Measurements from ENCODE around the gene CBARP. TPM values are rescaled to one million over a fixed set of nuclear protein-coding genes. Genes with fewer than 3 reads are reported as not detected.

Gene CBARP
- total RNA-seq, 2 donors from 2014 or later: 21.5 to 28.5 TPM

- Histone ChIP-seq H3K36me3 (ENCODE audit: control insufficient read depth, insufficient read depth, low read length) (peaks cover 50% of the 10 kb centered on the region), H3K27me3 (ENCODE audit: control insufficient read depth, insufficient read depth, low read length, poor library complexity, severe bottlenecking) (no peaks in the 10 kb centered on the region), H3K4me3 (ENCODE audit: low read length) (no peak overlapping the region), H3K9ac (ENCODE audit: extremely low read depth, low read length, poor library complexity, severe bottlenecking) (no peak overlapping the region), H3K27ac (ENCODE audit: low read depth, low read length) (peak overlapping the region; percentile 21), H3K4me1 (ENCODE audit: control insufficient read depth, insufficient read depth, low read length) (peaks cover 20% of the 10 kb centered on the region), H3K9me3 (ENCODE audit: control insufficient read depth, low read length) (no peaks in the 10 kb centered on the region)
- H3K27ac Mint-ChIP-seq: peak overlapping the region; percentile 90
- no peaks in the 10 kb centered on the region for H3K27me3 Mint-ChIP-seq (ENCODE audit: insufficient read depth)
- TF ChIP-seq, protein P1, sequence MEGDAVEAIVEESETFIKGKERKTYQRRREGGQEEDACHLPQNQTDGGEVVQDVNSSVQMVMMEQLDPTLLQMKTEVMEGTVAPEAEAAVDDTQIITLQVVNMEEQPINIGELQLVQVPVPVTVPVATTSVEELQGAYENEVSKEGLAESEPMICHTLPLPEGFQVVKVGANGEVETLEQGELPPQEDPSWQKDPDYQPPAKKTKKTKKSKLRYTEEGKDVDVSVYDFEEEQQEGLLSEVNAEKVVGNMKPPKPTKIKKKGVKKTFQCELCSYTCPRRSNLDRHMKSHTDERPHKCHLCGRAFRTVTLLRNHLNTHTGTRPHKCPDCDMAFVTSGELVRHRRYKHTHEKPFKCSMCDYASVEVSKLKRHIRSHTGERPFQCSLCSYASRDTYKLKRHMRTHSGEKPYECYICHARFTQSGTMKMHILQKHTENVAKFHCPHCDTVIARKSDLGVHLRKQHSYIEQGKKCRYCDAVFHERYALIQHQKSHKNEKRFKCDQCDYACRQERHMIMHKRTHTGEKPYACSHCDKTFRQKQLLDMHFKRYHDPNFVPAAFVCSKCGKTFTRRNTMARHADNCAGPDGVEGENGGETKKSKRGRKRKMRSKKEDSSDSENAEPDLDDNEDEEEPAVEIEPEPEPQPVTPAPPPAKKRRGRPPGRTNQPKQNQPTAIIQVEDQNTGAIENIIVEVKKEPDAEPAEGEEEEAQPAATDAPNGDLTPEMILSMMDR (conservative IDR thresholded peaks at IDR 0.05): no peak
- DNase-seq: no peak
- H3K9me3 Mint-ChIP-seq: no peaks in the 10 kb centered on the region
- peaks cover 44% of the 10 kb centered on the region for H3K36me3 Mint-ChIP-seq (ENCODE audit: low read depth)
- peaks cover 31% of the 10 kb centered on the region for H3K4me1 Mint-ChIP-seq
- no peak overlapping the region for H3K4me3 Mint-ChIP-seq
- 87% methylated on average over 8 of the region's 8 CpGs; no CpG with 5 or more reads in 1 of the 2 experiments for WGBS, 2 experiments (ENCODE audit: insufficient coverage in 1 of 2, insufficient read length in 1 of 2)
Measured at GRCh38 chr19:1258163-1258492, 20.3 kb upstream of the CBARP start.

DNA sequence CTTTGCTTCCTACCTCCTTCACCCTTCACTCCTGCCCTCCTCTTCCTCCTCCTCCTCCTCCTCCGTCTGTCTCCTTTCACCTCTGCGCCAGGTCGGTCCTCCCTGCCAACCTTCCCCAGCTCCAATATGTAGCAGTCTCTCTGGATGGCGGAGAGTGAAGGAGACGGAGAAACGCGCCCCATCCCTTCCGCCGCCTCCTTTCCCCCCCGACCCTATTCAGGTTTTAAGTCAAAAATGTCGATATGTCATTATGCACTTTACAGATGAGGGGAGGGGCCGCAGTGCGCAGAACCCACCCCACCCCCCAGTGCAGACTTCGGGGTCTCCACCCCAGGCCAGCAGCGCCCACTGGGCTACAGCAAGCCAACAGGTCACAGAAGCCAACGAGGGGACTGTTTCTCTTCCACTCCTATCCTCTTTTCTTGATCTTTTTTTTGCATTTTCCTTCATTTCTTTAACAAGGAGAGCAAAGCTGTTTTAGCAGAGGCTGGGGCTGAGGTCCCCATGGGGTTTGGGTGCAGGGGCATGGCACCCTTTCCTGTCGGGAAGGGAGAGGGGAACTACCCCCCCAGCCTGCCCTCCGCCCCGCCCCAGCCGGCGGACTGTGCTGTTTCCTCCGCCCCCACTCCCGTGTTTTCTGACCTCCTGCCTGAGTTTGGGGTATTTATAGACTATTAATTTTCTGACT, 19.8 kb upstream of the CBARP start:
- Histone ChIP-seq H3K4me1 (ENCODE audit: control insufficient read depth, insufficient read depth, low read length) (peaks cover 17% of the 10 kb centered on the region), H3K27ac (ENCODE audit: low read depth, low read length) (peak overlapping the region; percentile 21), H3K9ac (ENCODE audit: extremely low read depth, low read length, poor library complexity, severe bottlenecking) (no peak overlapping the region), H3K4me3 (ENCODE audit: low read length) (no peak overlapping the region), H3K27me3 (ENCODE audit: control insufficient read depth, insufficient read depth, low read length, poor library complexity, severe bottlenecking) (no peaks in the 10 kb centered on the region), H3K36me3 (ENCODE audit: control insufficient read depth, insufficient read depth, low read length) (peaks cover 50% of the 10 kb centered on the region), H3K9me3 (ENCODE audit: control insufficient read depth, low read length) (no peaks in the 10 kb centered on the region)
- Mint-ChIP-seq H3K9me3 (no peaks in the 10 kb centered on the region), H3K27me3 (ENCODE audit: insufficient read depth) (no peaks in the 10 kb centered on the region), H3K36me3 (ENCODE audit: low read depth) (peaks cover 44% of the 10 kb centered on the region), H3K4me1 (peaks cover 30% of the 10 kb centered on the region), H3K27ac (peak overlapping the region; percentile 90), H3K4me3 (no peak overlapping the region)
- 83 to 87% methylated on average over 13 to 23 of the region's 23 CpGs for WGBS, 2 experiments (ENCODE audit: insufficient coverage in 1 of 2, insufficient read length in 1 of 2)
- TF ChIP-seq, protein P1 (conservative IDR thresholded peaks at IDR 0.05): no peak
- DNase-seq: no peak

DNA sequence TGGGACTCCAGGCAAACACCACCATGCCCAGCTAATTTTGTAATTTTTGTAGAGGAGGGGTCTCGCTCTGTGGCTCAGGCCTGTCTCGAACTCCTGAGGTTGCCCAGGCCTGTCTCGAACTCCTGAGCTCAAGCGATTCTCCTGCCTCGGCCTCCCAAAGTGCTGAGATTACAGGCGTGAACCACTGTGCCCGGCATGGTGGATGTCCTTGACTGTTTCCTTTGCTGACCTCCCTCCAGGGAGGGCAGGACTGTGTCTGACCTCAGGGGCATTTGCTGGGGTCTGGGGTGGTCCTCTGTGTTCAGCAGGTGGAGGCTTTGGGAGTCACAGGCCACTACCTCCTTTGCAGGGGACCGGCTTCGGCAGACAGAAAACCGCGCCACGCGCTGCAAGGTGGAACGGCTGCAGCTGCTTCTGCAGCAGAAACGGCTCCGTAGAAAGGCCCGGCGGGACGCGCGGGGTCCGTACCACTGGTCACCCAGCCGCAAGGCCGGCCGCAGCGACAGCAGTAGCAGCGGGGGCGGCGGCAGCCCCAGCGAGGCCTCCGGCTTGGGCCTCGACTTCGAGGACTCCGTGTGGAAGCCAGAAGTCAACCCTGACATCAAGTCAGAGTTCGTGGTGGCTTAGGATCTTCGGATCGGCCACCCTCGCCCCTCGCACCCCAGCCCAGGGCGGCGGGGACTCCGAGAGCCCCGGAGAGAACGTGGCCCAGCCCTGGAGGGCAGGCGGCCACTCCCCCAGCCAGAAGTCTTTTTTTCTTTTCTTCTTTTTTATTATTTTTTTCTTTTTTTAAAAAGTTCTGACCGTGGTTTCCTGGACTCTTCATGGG, 19.1 kb upstream of the CBARP start:
- no peak for DNase-seq
- H3K9me3 ChIP-seq (ENCODE audit: control insufficient read depth, low read length): no peaks in the 10 kb centered on the region
- H3K9ac ChIP-seq (ENCODE audit: extremely low read depth, low read length, poor library complexity, severe bottlenecking): no peak overlapping the region
- Mint-ChIP-seq H3K27ac (no peak overlapping the region), H3K27me3 (ENCODE audit: insufficient read depth) (no peaks in the 10 kb centered on the region), H3K4me3 (no peak overlapping the region), H3K9me3 (no peaks in the 10 kb centered on the region), H3K4me1 (peaks cover 26% of the 10 kb centered on the region), H3K36me3 (ENCODE audit: low read depth) (peaks cover 44% of the 10 kb centered on the region)
- no peaks in the 10 kb centered on the region for H3K27me3 ChIP-seq (ENCODE audit: control insufficient read depth, insufficient read depth, low read length, poor library complexity, severe bottlenecking)
- peaks cover 10% of the 10 kb centered on the region for H3K4me1 ChIP-seq (ENCODE audit: control insufficient read depth, insufficient read depth, low read length)
- TF ChIP-seq, protein P1 (conservative IDR thresholded peaks at IDR 0.05): no peak
- H3K4me3 ChIP-seq (ENCODE audit: low read length): no peak overlapping the region
- WGBS, 2 experiments (ENCODE audit: insufficient coverage in 1 of 2, insufficient read length in 1 of 2): 94 to 96% methylated on average over 42 to 46 of the region's 46 CpGs
- H3K36me3 ChIP-seq (ENCODE audit: control insufficient read depth, insufficient read depth, low read length): peaks cover 57% of the 10 kb centered on the region
- H3K27ac ChIP-seq (ENCODE audit: low read depth, low read length): peak overlapping the region; percentile 0

All from endodermal cell (in vitro differentiated cells).